HG03354 (cell line): ENCODE results near the gene NUDT8.

Source experiments
- ATAC-seq: cut with Tn5 transposase; IDR thresholded peaks from one replicate; pipeline ENCODE4 v1.9.1; 2021; ENCODE audit warnings: mild to moderate bottlenecking; ENCODE audit not compliant: unreplicated experiment, poor library complexity, severe bottlenecking

Gene NUDT8, protein sequence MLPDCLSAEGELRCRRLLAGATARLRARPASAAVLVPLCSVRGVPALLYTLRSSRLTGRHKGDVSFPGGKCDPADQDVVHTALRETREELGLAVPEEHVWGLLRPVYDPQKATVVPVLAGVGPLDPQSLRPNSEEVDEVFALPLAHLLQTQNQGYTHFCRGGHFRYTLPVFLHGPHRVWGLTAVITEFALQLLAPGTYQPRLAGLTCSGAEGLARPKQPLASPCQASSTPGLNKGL

DNA sequence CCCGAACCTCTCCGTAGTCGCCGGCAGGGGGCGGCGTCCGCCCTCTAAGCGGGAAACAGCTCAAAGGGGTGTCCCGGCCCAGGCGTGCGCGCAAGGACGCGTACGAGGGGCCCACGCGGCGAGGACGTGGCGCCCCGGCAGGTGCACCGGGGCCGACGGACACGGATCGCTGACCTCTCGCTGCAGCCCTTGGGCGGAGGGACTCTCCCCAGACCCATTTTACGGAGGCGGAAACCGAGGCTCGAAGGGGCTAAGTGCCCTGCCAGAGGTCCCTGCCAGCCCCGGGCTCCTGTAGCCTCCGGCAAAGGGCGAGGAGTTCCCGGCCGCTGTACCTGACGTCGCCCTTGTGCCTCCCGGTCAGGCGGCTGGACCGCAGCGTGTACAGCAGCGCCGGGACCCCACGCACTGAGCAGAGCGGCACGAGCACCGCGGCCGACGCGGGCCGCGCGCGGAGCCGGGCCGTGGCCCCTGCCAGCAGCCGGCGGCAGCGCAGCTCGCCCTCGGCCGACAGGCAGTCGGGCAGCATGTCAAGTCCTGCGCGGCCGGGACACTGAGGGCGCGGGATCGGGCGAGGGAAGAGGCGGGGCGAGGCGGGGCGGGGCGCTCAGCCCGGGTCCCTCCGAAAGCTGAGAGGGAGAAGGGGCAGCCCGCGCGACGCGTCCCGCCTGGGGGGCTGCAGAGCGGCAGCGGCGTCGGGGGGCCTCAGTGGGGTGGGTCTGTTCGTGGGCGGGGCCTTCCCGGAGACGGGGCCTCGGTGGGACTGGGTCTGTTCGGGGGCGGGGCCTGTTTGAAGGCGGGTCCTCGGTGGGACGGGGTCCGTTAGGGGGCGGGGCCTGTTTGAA lies at the start of gene NUDT8:
NUDT8 (minus strand) TSS at position 552 of the 842 bp plus-strand sequence; CDS start at position 526, 26 bp downstream.
- ATAC-seq: peak; percentile 54

DNA sequence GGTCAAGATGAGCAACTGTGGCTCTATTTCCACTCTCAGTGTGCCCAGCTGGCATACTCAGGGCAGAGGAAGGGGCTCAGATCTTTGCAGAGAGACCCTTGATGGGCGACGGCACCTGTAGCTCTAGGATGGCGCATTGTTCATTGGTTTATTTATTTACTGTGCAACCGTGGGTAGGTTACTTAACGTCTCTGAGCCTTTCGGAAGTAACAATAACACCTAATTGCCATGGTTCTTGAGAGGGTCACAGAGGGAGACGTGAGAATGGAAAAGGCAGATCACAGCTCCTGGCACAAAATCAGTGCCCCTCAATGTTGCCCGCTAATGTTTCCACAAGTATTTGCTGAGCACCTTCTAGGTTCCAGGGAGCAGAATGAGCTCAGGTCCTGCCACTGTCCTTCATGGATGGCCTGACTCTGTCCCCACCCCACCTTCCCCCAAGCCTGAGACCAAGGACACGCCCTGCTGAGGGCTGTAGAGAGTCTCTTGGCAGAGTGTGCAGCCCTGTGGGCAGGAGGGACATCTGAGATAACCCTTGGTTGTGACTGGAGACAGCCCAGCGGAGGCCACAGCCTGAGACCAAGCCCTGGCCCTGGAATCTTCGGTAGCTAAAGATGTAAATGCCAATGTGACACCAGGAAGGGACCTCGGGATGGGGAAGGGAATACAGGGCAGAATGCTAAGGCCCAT lies 45.5 kb upstream of the NUDT8 start:
- no peak for ATAC-seq

DNA sequence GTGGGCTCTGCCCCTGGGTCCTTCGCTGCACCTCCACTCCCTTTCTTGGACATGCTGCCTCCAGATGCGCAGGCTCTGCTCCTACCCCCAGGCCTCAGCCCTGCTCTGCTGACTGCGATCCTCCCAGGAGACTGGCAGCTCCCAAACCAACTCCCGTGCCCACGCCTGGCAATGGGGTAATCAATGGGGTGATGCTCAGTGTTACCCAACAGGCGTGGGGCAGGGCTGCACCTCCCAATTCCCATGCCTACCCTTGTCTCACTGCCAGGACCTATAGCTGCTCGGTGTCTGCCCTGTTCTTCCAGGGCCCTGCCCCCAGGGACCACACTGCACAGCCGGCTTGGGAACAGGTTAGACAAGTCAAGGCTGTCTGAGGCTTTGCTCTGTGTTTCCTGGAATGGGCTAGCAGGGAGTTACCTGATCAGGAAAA lies 44.7 kb upstream of the NUDT8 start, which contains the start of gene ALDH3B2:
ALDH3B2 (minus strand) TSS at position 182 of the 430 bp plus-strand sequence. CDS start 7,688 bp downstream, outside the sequence.
- no peak for ATAC-seq

DNA sequence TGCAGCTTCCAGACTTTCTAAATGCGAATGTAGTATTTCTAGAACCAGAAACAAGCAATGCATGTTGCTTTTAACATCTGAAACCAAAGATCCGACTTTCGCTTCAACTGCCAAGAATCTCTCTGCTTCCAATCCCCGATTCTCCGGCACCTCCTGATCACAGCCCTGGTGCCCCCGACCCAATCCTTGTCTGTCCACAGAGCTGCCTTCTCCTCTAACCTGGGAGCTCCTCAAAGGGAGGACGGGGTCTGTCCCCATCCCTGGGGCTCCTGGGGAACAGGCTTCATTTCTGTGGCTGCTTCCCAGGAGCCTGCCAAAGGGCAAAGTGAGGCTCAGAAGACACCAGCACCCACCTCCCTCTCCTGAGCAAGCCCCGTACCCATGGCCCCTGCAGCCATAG lies 44.2 kb upstream of the NUDT8 start:
- ATAC-seq: no peak

DNA sequence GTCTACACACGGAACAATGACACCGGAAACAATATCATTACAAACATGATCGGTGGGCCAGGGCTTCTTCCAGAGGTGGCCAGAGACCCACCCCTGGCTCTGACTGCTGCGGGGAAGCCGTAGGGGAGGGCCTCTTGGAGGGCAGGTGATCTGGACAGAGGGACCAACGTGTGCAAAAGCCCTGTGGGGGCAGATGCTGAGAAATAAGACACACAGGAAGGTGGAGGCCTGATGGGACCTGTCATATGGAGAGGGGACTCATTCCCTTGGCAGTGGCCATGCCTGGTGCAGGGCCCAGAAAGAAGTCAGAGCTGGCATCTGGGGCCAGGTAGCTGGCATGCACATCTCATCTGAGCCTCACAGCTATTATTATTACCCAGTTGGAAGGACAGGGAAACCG lies 43.6 kb upstream of the NUDT8 start:
- no peak for ATAC-seq

DNA sequence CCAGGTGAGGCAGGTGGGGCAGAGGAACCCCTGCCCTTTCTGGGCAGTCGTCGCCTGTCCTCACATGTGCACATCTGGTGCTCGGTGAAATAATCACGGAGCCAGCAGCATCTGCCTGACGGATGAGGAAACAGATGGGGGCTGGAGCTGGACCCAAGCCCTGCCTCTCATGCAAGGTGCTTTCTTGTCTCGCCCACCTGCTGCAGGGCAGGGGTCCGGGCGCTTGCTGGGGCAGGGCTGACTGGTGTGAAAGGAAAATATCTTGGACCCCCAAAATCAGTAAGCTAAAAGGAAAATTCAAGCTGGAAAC lies 41.4 kb upstream of the NUDT8 start:
- ATAC-seq: no peak

DNA sequence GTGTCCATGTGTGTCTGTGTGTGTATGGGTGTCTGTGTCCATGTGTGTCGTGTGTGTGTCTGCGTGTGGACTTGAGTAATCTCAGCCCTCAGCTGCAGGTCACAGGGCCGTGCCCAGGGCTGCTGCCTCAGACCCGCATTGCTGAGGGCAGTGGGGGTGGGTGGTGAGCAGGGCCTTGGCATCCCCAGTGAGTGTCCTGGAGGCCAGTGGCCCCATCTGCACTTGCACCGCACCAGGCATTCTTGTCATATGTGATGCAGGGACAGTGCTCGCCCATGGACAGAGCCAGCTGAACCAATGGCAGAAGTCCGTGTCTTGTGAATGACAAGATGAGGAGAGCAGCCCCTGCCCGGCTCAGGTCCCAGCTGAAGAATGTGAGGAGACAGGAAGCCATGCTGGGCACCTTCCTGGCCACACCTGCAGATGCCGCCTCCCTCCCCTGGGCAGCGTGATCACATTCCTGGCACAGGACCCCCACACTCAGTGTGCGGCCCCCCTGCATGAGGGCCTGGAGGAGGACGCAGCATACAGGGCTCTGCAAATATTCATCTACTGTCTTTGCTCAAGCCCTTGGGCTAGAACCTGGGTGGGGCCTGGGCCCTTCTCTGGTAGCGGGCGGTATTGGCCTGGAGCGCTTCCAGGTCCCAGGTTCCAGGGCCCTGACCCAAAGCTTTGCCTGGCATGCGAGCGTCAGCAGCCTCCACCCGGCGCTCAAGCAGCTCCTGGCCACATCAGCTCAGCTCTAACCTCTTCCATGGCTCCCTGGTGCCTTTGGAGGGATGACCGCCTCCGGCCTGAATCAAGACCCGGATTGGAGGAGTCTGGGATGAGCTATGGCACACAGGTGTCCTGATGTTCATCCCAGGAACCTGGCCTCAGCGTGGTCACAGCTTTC lies 40.8 kb upstream of the NUDT8 start:
- no peak for ATAC-seq

DNA sequence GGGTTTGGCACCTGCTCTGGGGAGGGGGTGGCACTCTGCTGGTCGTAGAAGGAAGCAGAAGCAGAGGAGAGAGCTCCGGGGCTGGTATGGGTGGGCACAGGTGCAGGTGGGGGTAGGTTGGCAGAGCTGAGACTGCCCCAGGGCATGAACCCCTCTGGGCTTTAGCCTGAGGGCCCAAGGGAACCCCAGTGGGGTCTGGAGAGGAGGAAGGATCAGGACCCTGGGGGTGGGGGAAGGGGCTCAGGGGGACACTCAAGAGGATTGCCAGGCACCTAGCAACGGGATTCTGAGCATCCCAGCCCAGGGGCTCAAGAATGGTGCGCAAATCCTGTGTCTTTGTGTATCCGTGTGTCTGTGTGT lies 38.4 kb upstream of the NUDT8 start:
- no peak for ATAC-seq

DNA sequence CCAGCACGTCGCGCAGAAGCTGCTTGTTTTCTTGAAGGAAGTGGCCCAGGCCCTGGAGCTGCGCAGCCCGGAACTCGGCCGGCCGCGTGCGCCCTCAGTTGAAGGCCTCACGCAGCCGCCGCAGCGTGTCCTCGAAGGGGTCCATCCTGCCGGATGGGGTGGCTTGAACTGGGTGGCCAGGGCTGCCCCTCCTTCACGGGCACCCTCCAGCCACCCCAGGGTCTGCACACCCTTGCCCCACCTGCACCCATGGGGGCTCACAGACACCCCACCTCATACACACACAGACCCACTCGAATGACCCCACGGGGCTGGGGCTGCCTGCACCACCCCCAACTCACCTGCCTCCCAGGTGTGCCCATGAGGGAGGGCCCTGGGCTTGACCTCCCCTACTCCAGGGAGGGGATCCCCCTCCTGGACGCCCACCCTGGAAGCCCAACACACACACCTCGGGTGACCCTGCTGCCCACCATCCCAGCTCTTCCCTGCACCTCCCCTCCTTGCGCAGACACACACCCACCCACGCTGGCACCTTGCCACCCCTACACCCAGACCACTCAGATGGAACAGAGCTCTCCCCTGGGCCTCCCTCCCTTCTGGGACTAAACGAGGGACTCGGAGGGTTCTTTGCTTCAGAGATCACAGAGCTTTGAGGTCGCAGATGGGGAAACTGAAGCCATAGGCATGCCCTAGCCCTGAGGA lies 37.9 kb upstream of the NUDT8 start:
- no peak for ATAC-seq

DNA sequence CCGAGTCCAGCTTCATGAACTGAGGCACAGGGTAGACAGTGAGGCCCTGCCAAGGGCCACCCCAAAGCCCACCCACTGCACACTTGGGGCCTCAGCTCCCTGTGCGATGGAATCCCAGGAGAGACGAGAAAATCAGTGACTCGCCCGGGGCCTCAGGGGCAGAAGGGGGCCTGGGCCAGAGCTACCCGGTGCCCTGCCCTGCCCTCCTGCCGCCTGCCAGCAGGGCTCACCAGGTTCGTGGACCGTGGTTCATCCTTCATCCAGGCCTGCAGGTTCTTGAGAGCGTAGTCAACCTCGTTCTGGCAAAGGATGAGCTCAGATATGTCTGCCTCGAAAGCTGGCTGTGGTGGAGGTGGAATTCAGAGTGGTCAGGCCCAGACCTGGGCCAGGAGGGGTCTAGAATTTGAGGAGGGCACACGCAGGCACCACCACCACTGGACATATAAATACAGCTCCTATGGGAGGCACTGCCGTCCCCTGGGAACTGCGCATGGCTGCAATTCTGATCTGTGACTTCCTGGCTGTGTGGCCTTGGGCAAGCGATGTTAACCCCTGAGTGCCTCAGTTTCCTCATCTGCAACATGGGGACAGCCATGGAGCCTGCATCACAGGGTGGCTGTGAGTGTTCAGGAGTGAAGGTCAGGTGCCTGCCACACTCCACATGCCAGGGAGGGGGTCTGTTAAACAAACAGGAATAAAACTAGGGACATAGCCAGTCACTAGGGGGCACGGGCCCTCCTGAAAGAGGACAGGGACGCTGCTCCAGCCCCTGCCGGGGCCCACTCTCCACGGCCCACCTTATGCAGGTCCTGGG lies 37.1 kb upstream of the NUDT8 start:
- ATAC-seq: no peak

DNA sequence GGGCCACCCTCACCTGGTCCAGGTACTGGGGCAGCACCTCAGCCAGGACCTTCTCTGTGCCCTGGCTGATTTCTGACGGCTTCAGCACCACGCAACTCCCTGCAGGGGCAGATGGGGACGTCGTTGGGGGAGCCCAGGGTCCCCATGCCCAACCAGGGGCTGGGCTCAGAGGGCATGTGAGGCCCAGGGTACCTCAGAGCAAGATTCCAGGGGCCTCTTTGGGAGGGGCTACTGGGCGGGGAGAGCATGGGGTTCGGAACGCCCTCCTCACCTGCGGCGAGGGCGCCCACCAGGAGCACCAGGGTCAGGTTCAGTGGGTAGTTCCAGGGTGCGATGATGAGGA lies 36.5 kb upstream of the NUDT8 start:
- no peak for ATAC-seq

DNA sequence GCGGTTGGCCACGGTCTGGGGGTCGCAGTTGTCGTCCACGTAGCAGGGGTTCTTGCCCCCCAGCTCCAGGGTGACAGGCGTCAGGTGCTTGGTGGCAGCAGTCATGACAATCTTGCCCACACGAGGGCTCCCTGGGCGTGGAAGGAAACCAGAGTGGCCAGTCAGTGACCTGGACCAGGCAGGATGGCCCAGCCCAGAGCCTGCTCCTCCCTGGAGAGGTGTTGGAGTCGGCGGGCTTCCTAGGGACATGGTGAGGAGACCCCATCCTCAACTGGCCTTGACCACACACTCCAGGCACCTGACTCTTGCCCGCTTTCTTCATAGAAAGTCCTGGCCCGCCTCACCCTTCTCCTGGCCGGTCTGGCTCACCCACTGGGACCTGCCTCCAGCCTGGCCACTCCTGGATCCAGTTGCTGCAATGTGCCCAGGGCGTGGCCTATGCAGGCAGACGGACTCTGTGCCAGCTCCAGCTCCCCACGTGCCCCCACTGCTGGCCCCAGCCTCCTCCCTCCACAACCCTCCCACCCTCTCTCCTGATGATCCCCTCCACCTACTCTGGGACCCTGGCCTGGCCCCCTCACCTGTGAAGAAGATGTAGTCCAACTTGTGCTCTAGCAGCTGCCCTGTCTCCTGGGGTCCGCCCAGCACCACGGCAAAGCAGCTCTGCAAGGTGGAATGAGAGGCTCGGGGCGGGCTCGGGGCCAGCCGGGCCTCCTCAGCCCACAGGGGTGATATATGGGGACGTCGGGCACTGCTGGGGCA lies 36.0 kb upstream of the NUDT8 start:
- no peak for ATAC-seq

DNA sequence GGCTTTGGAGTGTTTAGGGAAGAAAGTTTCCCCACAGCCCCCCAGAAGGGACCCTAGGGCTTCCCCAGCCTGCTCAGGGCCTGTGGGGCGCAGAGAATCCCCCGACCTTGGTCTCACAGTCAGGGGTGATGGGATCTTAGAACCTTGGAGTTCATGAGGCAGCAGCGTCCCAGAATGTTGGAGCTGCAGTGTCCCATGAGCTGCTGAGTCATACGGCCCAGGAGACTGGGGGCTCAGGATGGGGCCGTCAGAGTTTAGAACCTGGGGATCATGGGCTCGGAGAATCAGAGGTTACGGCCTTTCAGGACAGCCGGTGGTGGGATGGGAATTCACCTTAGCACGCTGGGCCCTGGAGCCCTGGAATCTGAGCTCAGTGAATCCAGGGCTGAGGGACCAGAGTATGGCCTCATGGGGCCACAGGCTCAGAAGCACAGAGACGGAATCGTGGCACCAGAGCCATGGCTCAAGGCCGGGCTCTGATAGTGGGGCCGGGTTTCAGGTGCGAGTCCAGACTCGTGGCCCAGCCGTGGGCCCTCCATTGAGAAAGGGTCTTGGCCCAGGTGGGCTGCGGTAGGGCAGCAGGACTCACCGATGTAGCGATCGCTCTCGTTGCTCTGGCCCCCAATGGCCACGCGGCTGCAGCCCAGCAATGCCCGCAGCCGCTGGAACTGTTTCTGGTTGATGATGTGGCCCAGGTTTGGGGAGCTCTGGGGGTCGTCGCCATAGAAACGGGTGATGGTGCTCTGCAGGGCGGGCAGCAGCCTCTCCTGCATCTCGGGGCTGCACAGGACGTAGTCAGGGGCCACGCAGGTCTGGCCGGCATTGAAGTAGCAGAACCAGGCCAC lies 35.2 kb upstream of the NUDT8 start:
- no peak for ATAC-seq

DNA sequence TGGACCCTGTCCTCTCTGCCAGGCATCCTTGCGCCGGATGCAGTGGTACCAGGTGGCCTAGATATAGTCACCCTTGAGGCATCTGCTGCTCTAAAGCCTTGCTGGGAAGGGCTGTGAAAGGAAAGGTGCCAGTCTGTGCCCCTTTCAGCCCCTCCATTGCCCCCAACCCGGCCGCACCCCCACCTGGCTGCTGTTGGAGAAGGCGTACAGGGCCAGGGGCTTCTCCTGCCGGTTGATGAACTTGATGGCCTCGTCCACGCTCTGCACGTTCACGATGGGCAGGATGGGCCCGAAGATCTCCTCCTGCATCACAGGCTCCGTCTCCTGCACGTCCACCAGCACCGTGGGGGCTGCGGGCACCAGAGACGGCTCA lies 34.5 kb upstream of the NUDT8 start:
- no peak for ATAC-seq

DNA sequence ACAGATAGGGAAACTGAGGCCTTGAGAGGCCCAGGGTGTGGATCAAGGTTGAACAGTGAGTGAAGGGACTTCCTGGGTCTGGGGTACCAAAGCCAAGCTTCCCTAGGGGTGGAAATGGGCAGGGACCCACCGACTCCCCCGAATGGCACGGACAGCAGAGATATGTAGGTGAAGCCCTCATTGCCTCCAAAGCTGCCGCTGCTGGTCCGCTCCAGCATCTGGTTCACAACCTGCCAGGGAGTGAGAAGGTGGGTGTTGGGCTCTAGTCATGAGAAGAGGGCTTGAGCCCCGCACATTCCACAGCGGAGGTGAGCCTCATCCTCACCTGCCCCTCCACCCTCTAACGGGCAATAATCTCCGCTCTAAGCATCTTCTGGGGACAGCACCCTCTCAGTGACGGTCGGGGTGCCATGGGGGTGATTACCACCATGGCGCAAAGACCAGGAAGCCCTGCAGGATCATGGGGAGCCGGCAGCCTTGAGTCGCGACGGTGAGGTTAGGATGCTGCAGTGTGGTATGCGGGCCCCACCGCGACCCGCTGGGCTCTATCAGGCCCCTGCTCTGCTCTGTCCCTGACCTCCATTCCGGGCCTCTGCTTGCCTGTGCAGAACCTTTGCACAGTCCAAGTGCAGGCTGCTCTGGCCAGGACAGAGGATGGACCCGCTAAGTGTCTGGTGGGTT lies 33.9 kb upstream of the NUDT8 start:
- ATAC-seq: no peak

DNA sequence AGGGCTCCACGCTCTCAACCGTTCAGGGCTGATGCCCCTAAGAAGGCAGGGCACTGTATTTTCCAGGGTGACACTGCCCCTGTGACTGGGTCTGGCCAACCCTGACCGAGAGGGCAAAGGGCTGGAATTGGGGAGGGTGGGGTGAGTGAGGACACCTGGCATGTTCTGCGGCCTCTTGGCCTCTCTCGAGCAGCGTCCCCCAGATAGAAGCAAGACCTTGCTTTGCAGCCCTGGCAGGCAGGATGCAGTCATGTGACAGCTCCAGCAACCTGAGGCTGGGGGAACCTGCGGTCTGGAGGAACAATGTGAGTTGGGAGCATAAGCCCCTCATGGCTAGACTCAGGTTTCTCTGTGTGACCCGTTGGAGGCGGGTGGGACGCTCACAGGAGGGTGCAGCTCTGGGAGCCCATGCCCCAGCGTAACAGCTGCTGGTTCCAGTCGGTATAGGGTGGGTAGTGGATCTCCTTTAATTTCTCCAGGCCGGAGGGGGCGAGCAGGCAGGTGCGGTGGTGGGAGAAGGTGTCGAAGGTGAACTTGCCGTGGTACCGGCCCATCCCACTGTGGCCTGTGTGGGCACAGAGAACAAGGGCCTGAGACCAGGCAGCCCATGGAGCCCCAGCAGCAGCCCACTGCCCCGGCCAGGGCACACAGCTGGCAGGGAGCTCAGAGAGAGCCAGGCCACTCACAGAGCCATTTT lies 33.2 kb upstream of the NUDT8 start:
- no peak for ATAC-seq
